Coronary artery (tissue), 2 donors: ENCODE results near the gene XYLB.

Source experiments
- DNase-seq: peaks from one replicate; pipeline ENCODE4 v3.0.0-alpha.2; 2017; ENCODE audit warnings: low spot score
- H3K27ac ChIP-seq, 2 donors: fragments of 200-600 bp; sonication (generic); one replicate each; pipeline ENCODE4 v1.5.1; 2016 to 2019
- H3K4me3 ChIP-seq: fragments of 200-600 bp; sonication (generic); 2 replicates; pipeline ENCODE4 v1.5.1; 2016; ENCODE audit warnings: mild to moderate bottlenecking, moderate library complexity
- CTCF ChIP-seq: fragments of 200-600 bp; sonication (generic); IDR thresholded peaks from one replicate; pipeline ENCODE4 v1.5.1; 2019; ENCODE audit warnings: antibody characterized with exemption

XYLB gene

GRCh38 chr3:38365469-38366062 is 19.0 kb downstream of the XYLB start:
- DNase-seq: no peak
- TF ChIP-seq CTCF: no peak
- Histone ChIP-seq H3K27ac (no peak overlapping the region), H3K4me3 (no peak overlapping the region)

- Histone ChIP-seq H3K4me3 (no peak overlapping the region), H3K27ac (no peak overlapping the region)
- no peak for TF ChIP-seq CTCF
- DNase-seq: no peak
Observed at GRCh38 chr3:38366082-38366481, 19.5 kb downstream of the XYLB start.

GRCh38 chr3:38367779-38368178 is 21.2 kb downstream of the XYLB start:
- H3K4me3 ChIP-seq: no peak overlapping the region
- H3K27ac ChIP-seq: no peak overlapping the region
- DNase-seq: no peak
- TF ChIP-seq CTCF: no peak

- H3K27ac ChIP-seq: no peak overlapping the region
- TF ChIP-seq CTCF: no peak
- no peak overlapping the region for H3K4me3 ChIP-seq
- no peak for DNase-seq
Observed at GRCh38 chr3:38368238-38368637, 21.7 kb downstream of the XYLB start.

GRCh38 chr3:38369186-38369585 is 22.6 kb downstream of the XYLB start:
- no peak overlapping the region for H3K27ac ChIP-seq
- TF ChIP-seq CTCF: no peak
- no peak for DNase-seq
- no peak overlapping the region for H3K4me3 ChIP-seq

- no peak for DNase-seq
- H3K27ac ChIP-seq: no peak overlapping the region
- H3K4me3 ChIP-seq: no peak overlapping the region
- no peak for TF ChIP-seq CTCF
Observed at GRCh38 chr3:38370149-38370548, 23.6 kb downstream of the XYLB start.

GRCh38 chr3:38370861-38371260 is 24.3 kb downstream of the XYLB start:
- Histone ChIP-seq H3K4me3 (no peak overlapping the region), H3K27ac (no peak overlapping the region)
- no peak for DNase-seq
- TF ChIP-seq CTCF: no peak
